IPS-18c (cell line): ENCODE results near the gene TNK2.
"Not testable (repeated sequence)": the region's sequence is repeated elsewhere in the genome, so short reads cannot be mapped to it uniquely, and the experiment has no call there.

ENCODE experiments used
- H3K4me3 ChIP-seq: 2 replicates; pipeline ENCODE4 v1.7.0; 2013; ENCODE audit warnings: low read depth, mild to moderate bottlenecking, low read length, moderate library complexity; ENCODE audit not compliant: insufficient read depth
- H3K9me3 ChIP-seq: one replicate; pipeline ENCODE4 v1.6.1; 2013; ENCODE audit warnings: mild to moderate bottlenecking, low read length, moderate library complexity; ENCODE audit not compliant: control insufficient read depth, insufficient read depth

Gene TNK2

GRCh38 chr3:195825191-195825588 is 83.2 kb downstream of the TNK2 start:
- H3K9me3 ChIP-seq: no peaks in the 10 kb centered on the region
- H3K4me3 ChIP-seq: no peak overlapping the region

GRCh38 chr3:195824425-195825190 is 83.7 kb downstream of the TNK2 start:
- not testable (repeated sequence) for H3K9me3 ChIP-seq, H3K4me3 ChIP-seq

DNA sequence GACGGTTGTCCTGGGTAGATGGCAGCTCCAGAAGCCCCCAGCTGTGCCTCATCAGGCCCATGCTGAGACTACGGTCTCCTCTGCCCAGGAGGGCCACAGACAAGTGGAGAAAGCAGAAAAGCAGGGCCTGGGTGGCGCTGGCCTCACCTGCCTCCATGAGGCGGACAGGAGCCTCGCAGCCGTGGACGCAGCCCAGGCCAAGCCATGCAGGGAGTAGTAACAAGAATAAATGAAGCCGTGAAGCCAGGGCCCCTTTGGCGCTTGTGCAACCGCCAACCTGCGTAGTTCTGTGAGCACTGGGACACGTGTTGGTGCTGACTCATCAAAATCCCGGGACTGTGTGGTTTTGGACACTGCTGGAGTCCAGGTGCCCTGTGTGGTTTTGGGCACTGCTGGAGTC is 84.4 kb downstream of the TNK2 start:
- no peak overlapping the region for H3K4me3 ChIP-seq
- no peaks in the 10 kb centered on the region for H3K9me3 ChIP-seq

- no peaks in the 10 kb centered on the region for H3K9me3 ChIP-seq
- no peak overlapping the region for H3K4me3 ChIP-seq
Observed at GRCh38 chr3:195823280-195823679, 85.1 kb downstream of the TNK2 start.

DNA sequence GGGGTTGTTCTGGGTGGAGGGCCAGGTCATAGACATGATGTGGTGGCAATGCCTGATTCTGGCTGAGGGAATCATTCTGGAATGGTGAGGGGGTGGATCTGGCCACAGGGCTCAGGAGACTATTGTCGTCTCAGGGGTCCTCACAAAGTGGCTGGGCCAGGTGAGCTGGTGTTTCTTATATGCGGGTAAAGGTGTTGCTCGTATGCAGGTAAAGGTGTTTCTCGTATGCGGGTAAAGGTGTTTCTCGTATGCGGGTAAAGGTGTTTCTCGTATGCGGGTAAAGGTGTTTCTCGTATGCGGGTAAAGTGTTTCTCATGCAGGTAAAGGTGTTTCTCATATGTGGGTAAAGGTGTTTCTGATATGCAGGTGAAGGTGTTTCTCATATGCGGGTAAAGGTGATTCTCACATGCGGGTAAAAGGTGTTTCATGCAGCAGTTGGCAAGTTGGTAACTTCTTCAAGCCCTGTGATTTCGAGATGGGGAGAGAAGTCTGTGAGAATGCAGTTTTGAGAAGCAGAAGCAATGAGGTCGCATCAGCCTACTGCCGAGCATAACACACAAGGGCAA is 86.1 kb downstream of the TNK2 start:
- no peaks in the 10 kb centered on the region for H3K9me3 ChIP-seq
- no peak overlapping the region for H3K4me3 ChIP-seq

DNA sequence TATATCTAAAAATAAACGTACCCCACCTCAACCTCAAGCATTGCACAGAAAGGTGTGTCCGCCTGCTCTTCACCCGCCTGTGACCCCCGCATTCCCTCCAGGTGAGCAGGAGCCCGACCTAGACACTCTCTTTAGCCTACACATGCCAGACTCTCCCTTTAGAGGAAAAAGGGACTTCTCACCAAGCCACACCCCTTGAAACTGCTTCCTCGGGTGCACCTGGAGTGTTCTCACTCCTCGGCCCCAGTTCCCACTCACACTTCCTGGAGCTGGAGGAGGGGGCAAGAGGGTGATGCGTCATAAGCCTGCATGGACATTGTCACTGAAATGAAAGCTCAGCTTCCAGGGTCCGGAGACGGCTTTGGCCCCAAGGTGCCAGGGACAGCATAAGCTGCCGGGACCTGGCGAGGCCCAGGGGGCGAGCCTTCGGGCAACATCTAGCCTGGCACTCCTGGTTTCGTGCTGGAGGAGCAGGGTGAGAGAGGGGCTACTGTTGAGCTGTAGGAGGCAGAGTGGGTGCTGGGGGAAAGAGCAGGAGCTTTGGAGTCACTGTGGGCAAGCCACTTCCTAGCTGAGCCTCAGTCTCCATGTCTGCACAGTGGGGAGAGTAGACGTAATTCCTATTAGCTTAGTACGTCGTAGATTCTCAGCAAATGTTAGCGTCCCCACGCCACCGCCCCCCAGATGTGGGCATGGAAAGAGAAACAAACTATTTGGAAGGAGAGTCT is 86.8 kb downstream of the TNK2 start:
- Histone ChIP-seq H3K4me3 (no peak overlapping the region), H3K9me3 (no peaks in the 10 kb centered on the region)

GRCh38 chr3:195820901-195821300 is 87.5 kb downstream of the TNK2 start:
- Histone ChIP-seq H3K9me3 (no peaks in the 10 kb centered on the region), H3K4me3 (no peak overlapping the region)

DNA sequence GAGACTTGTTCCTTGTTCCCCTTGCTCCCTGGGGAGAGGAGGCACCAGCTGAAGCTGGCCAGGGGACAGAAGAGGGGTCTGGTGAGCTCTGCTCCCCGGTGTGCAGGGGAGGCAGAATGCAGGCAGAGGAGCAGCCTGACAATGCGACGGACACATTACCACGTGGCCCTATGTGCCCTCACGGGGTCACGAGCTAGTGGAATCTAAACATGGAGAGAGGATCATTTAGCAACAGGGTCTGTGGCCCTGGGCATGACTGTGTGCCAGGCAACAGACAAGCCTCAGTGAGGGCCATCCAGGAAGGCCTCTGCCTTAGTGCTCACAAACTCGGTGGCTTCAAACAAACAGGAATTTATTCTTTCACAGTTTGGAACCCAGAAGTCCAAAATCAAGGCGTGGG is 88.2 kb downstream of the TNK2 start:
- Histone ChIP-seq H3K9me3 (no peaks in the 10 kb centered on the region), H3K4me3 (no peak overlapping the region)

DNA sequence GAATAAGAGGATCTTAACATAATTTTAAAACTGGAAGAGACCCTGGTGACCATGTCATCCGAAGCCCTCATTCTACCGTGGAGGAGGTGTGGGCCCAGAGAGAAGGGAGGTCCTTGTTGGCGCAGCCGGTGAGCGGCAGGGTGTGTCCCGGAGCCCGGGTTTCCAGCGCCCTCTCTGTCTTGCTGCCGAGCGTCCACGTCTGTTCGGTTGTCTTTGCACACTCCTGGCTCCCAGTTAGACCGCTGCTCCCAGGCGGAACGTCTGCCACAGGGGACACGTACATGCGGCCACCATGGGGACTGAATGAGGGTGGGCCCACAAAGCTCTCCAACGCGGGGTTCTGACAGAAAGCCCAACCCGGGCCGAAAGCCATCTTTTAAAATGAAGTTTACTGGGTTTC is 90.0 kb downstream of the TNK2 start:
- no peaks in the 10 kb centered on the region for H3K9me3 ChIP-seq
- no peak overlapping the region for H3K4me3 ChIP-seq

DNA sequence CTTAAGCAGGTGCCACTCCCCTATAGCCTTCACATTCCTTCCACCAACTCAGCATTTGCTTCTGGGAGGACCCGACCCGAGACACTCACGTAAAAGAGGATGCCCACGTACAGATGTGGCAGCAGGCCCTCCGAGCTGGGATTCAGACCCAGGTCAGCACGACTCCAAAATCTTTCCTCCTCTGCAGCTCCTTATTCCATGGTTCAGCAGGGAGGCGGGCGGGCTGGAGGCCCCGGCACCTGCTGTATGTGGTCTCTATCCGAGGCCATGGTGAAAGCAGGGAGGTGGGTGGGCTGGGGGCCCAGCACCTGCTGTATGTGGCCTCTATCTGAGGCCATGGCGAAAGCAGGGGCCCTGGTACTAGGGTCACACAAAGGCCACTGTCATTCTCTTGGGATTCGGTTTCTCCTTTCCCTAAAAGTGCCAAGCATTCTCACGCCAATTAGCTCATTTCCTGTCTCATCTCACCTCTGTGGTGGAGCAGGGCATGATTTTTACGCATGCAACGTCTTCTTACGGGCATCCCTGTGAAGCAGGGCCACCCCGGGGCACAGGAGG is 90.7 kb downstream of the TNK2 start:
- Histone ChIP-seq H3K9me3 (no peaks in the 10 kb centered on the region), H3K4me3 (no peak overlapping the region)

DNA sequence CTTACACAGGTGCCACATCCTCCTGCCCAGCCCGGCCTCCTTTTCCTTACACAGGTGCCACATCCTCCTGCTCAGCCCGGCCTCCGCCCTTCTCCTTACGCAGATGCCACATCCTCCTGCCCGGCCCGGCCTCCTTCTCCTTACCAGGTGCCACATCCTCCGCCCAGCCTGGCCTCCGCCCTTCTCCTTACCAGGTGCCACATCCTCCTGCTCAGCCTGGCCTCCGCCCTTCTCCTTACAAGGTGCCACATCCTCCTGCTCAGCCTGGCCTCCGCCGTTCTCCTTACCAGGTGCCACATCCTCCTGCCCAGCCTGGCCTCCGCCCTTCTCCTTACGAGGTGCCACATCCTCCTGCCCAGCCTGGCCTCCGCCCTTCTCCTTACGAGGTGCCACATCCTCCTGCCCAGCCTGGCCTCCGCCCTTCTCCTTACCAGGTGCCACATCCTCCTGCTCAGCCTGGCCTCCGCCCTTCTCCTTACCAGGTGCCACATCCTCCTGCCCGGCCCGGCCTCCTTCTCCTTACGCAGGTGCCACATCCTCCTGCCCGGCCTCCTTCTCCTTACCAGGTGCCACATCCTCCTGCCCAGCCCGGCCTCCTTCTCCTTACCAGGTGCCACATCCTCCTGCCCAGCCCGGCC is 92.0 kb downstream of the TNK2 start:
- not testable (repeated sequence) for H3K4me3 ChIP-seq, H3K9me3 ChIP-seq

- Histone ChIP-seq H3K9me3 (no peaks in the 10 kb centered on the region), H3K4me3 (no peak overlapping the region)
Observed at GRCh38 chr3:195815169-195815771, 93.1 kb downstream of the TNK2 start.

- H3K9me3 ChIP-seq: no peaks in the 10 kb centered on the region
Observed at GRCh38 chr3:195813916-195814640, 94.3 kb downstream of the TNK2 start.

More at GRCh38 chr3:195813916-195814640, 94.3 kb downstream of the TNK2 start:
- H3K4me3 ChIP-seq: no peak overlapping the region
